CD14-positive monocyte (primary cell): ENCODE results near the gene COBLL1. TPM values are rescaled to one million over a fixed set of nuclear protein-coding genes. Genes with fewer than 3 reads are reported as not detected.

Experiments used
- DNase-seq, 3 donors: peaks; one replicate each; pipeline ENCODE4 v3.0.0-alpha.2; 2011 to 2022
- H2AFZ ChIP-seq: 2 replicates; pipeline ENCODE4 v1.6.0; 2012; ENCODE audit warnings: mild to moderate bottlenecking, low read depth, low read length, inconsistent platforms; ENCODE audit not compliant: insufficient read depth, poor library complexity, severe bottlenecking
- H3K27ac ChIP-seq, 2 donors: 1 replicate in 1 of 2; 2 replicates in 1 of 2; pipeline ENCODE4 v1.5.1; 2012 to 2013; ENCODE audit warnings: low read length in 2 of 2, control low read depth in 1 of 2, inconsistent platforms in 1 of 2, low read depth in 1 of 2, mild to moderate bottlenecking in 1 of 2
- H3K27me3 ChIP-seq, 2 donors: one replicate each; pipeline versions ENCODE4 v1.6.0 to v1.6.1; 2011 to 2013; ENCODE audit warnings: low read length in 2 of 2; ENCODE audit not compliant: control insufficient read depth in 2 of 2, insufficient read depth in 2 of 2
- H3K36me3 ChIP-seq, 2 donors: replicated peaks in 1 of 2; 1 replicate in 1 of 2; 2 replicates in 1 of 2; pipeline versions ENCODE4 v1.5.1 to v1.6.1; 2012 to 2013; ENCODE audit warnings: low read length in 2 of 2, control low read depth in 1 of 2, inconsistent platforms in 1 of 2, mild to moderate bottlenecking in 1 of 2; ENCODE audit not compliant: insufficient read depth in 2 of 2, control insufficient read depth in 1 of 2
- H3K4me1 ChIP-seq, 2 donors: 1 replicate in 1 of 2; 2 replicates in 1 of 2; pipeline versions ENCODE4 v1.5.1 to v1.6.1; 2012 to 2013; ENCODE audit warnings: low read length in 2 of 2, control low read depth in 1 of 2, inconsistent platforms in 1 of 2, mild to moderate bottlenecking in 1 of 2, moderate library complexity in 1 of 2; ENCODE audit not compliant: insufficient read depth in 2 of 2, control insufficient read depth in 1 of 2
- H3K4me2 ChIP-seq: replicated peaks from 2 replicates; pipeline ENCODE3; 2012; ENCODE audit warnings: low read length, moderate library complexity, mild to moderate bottlenecking; ENCODE audit not compliant: poor library complexity, severe bottlenecking; ENCODE audit errors: extremely low read depth
- H3K4me3 ChIP-seq, 3 experiments: fragments of 200-600 bp in 1 of 3; sonication (generic) in 1 of 3; replicated peaks in 1 of 3; 1 replicate in 2 of 3; 2 replicates in 1 of 3; pipeline ENCODE4 v1.5.1; 2011 to 2013; ENCODE audit warnings: low read length in 3 of 3, mild to moderate bottlenecking in 3 of 3, control low read depth in 2 of 3, low read depth in 2 of 3, inconsistent platforms in 1 of 3, moderate library complexity in 1 of 3
- H3K79me2 ChIP-seq: 2 replicates; pipeline ENCODE4 v1.6.0; 2012; ENCODE audit warnings: mild to moderate bottlenecking, control low read depth, inconsistent platforms, low read length, moderate library complexity; ENCODE audit not compliant: insufficient read depth
- H3K9ac ChIP-seq: 2 replicates; pipeline ENCODE4 v1.6.0; 2017; ENCODE audit warnings: low read length, mild to moderate bottlenecking; ENCODE audit not compliant: insufficient read depth, poor library complexity, severe bottlenecking
- H3K9me3 ChIP-seq, 2 donors: replicated peaks in 1 of 2; 1 replicate in 1 of 2; 2 replicates in 1 of 2; pipeline versions ENCODE4 v1.5.1 to v1.6.1; 2012 to 2013; ENCODE audit warnings: low read length in 2 of 2, control low read depth in 1 of 2; ENCODE audit not compliant: control insufficient read depth in 1 of 2, insufficient read depth in 1 of 2
- H4K20me1 ChIP-seq: 2 replicates; pipeline ENCODE4 v1.6.0; 2012; ENCODE audit warnings: mild to moderate bottlenecking, low read length, control low read depth, moderate library complexity; ENCODE audit not compliant: insufficient read depth
- H3K27ac Mint-ChIP-seq, 7 donors: one replicate each; pipeline ENCODE4 v1.8.0; 2020; ENCODE audit warnings: mild to moderate bottlenecking in 7 of 7, mixed read lengths in 7 of 7, moderate library complexity in 6 of 7, inconsistent platforms in 2 of 7
- H3K27me3 Mint-ChIP-seq, 3 donors: one replicate each; pipeline ENCODE4 v1.8.0; 2021 to 2022; ENCODE audit warnings: low read depth in 3 of 3, mild to moderate bottlenecking in 3 of 3, mixed read lengths in 3 of 3, moderate library complexity in 3 of 3, inconsistent platforms in 1 of 3
- H3K36me3 Mint-ChIP-seq, 2 donors: one replicate each; pipeline ENCODE4 v1.8.0; 2020; ENCODE audit warnings: mixed read lengths in 2 of 2, inconsistent platforms in 1 of 2, mild to moderate bottlenecking in 1 of 2
- H3K4me1 Mint-ChIP-seq: one replicate; pipeline ENCODE4 v1.8.0; 2020; ENCODE audit warnings: mild to moderate bottlenecking, mixed read lengths
- H3K4me3 Mint-ChIP-seq, 2 donors: one replicate each; pipeline ENCODE4 v1.8.0; 2020; ENCODE audit warnings: mild to moderate bottlenecking in 2 of 2, mixed read lengths in 2 of 2, moderate library complexity in 1 of 2
- H3K9me3 Mint-ChIP-seq, 7 donors: one replicate each; pipeline ENCODE4 v1.8.0; 2020 to 2022; ENCODE audit warnings: mixed read lengths in 7 of 7, mild to moderate bottlenecking in 6 of 7, moderate library complexity in 6 of 7, inconsistent platforms in 2 of 7
- CTCF ChIP-seq: fragments of 200-600 bp; IDR thresholded peaks from one replicate; pipeline ENCODE4 v1.8.0; 2022; ENCODE audit warnings: antibody characterized with exemption, mild to moderate bottlenecking
- WGBS: methylation state at CpG from one replicate; pipeline ENCODE4 v1.1.5; 2013; ENCODE audit warnings: missing lambda C conversion rate; ENCODE audit not compliant: insufficient coverage; 5-methylcytosine and 5-hydroxymethylcytosine counted together
- intact Hi-C, 2 donors: fragments of 100-400 bp; cut with micrococcal nuclease; formaldehyde crosslinking; loops; one replicate each; pipeline versions ENCODE4 v1.15.0 to v1.15.1; 2023
- polyA plus RNA-seq, 3 donors: library from polyadenylated mRNA; depleted of rRNA in 1 of 3; unstranded in 2 of 3; stranded (reverse) in 1 of 3; fragments of 300-500 nt in 2 of 3; fragments of >200 nt in 1 of 3; fragmentation: Illumina TruSeq in 2 of 3; gene quantifications; 1 replicate in 2 of 3; 2 replicates in 1 of 3; pipeline ENCODE4 v1.2.3, GENCODE V29; 2012 to 2021

COBLL1 gene
- polyA plus RNA-seq, 3 donors, result 0.18 to 0.54 (median 0.24) TPM

DNA sequence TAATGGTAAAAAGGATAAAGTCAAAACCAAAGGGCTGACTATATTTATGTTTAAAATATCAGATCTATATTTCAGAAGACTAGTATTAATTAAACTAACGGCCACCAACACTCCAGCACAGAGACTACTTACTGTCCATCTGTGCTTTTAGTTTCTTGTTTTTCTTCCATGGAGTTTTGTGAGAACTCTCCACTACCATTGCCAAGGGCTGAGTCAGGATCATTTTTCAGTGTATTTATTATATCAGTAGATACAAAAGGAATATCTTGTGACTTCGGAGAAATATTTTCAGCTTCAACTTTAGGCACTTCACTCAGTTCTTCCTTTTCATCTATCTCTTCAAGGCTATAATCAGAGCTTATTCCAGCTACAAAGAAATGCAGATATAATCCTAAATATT lies 141.2 kb downstream of the COBLL1 start:
- no peaks in the 10 kb centered on the region for H3K9me3 ChIP-seq
- H3K4me1 Mint-ChIP-seq, result no peaks in the 10 kb centered on the region
- WGBS, result no CpG with 5 or more reads among the region's 2 CpGs
- no peaks in the 10 kb centered on the region for H3K9me3 Mint-ChIP-seq
- H3K36me3 Mint-ChIP-seq, result no peaks in the 10 kb centered on the region
- no peak overlapping the region for H3K27ac Mint-ChIP-seq
- no peak overlapping the region for H3K27ac ChIP-seq
- H2AFZ ChIP-seq, result no peak overlapping the region
- no peaks in the 10 kb centered on the region for H3K27me3 Mint-ChIP-seq
- no peak overlapping the region for H3K4me3 ChIP-seq
- TF ChIP-seq CTCF, result no peak
- no peaks in the 10 kb centered on the region for H3K27me3 ChIP-seq
- no peak overlapping the region for H3K9ac ChIP-seq
- H3K36me3 ChIP-seq, result no peaks in the 10 kb centered on the region
- H3K4me1 ChIP-seq, result no peaks in the 10 kb centered on the region
- intact Hi-C loops, result no loop called here
- DNase-seq, result no peak
- no peak overlapping the region for H3K4me2 ChIP-seq
- no peaks in the 10 kb centered on the region for H4K20me1 ChIP-seq
- no peak overlapping the region for H3K4me3 Mint-ChIP-seq
- no peaks in the 10 kb centered on the region for H3K79me2 ChIP-seq

GRCh38 chr2:164697688-164698461 lies 143.7 kb downstream of the COBLL1 start:
- H3K27ac ChIP-seq, result no peak overlapping the region
- Mint-ChIP-seq H3K4me1 (no peaks in the 10 kb centered on the region), H3K27ac (no peak overlapping the region), H3K4me3 (no peak overlapping the region), H3K9me3 (no peaks in the 10 kb centered on the region), H3K27me3 (no peaks in the 10 kb centered on the region), H3K36me3 (no peaks in the 10 kb centered on the region)
- no peaks in the 10 kb centered on the region for H3K36me3 ChIP-seq
- H3K9ac ChIP-seq, result no peak overlapping the region
- no peaks in the 10 kb centered on the region for H3K4me1 ChIP-seq
- no peaks in the 10 kb centered on the region for H3K79me2 ChIP-seq
- intact Hi-C loops, result no loop called here
- H2AFZ ChIP-seq, result no peak overlapping the region
- no peaks in the 10 kb centered on the region for H3K27me3 ChIP-seq
- no peaks in the 10 kb centered on the region for H4K20me1 ChIP-seq
- H3K9me3 ChIP-seq, result no peaks in the 10 kb centered on the region
- no peak overlapping the region for H3K4me2 ChIP-seq
- peak in 1 of 3 donors; percentile 7 for DNase-seq
- TF ChIP-seq CTCF, result peak; percentile 79
- H3K4me3 ChIP-seq, result no peak overlapping the region
- WGBS, result no CpG with 5 or more reads among the region's 3 CpGs
